IPS DF 4.7 (cell line): ENCODE measurements around the gene STX12.

Experiments
- DNase-seq: peaks from one replicate; pipeline ENCODE4 v3.0.0-alpha.2; 2013; ENCODE audit warnings: low spot score; ENCODE audit errors: extremely low read depth

STX12 gene

GRCh38 chr1:27772932-27773825 is at the start of gene STX12:
Gene STX12, plus strand, starts transcription at chr1:27773219. Its CDS starts 89 bp downstream, at chr1:27773308.
- peak; percentile 93 for DNase-seq

DNA sequence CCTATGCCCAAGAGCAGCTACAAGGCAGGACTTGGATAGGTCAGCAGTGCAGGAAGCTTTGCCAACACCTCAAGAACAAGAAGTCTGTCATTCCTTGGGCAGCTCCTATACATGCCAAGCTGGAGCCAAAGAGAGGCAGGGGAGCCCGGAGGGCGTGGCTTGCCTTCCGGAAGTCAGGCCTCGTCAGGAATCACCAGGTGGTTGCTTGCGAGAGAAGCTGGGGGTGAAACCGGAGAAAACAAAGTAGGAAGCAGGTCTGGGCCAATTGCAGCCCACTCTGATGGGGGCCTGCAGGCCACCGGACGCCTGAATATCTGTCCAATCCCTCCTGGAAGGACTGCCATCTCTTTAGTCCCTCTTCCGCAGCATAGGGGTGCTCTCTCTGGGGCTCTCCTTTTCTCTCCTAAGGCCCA is 48.1 kb upstream of the STX12 start:
- no peak for DNase-seq

GRCh38 chr1:27725374-27726172 is 47.4 kb upstream of the STX12 start, which contains the start of gene FAM76A:
Gene FAM76A, plus strand, starts transcription at chr1:27725961. Its CDS starts 120 bp downstream, at chr1:27726081.
- DNase-seq, result peak; percentile 98

- DNase-seq, result no peak
These were observed 46.6 kb upstream of the STX12 start for GRCh38 chr1:27726173-27727044.

GRCh38 chr1:27727126-27727525 is 45.9 kb upstream of the STX12 start:
- no peak for DNase-seq

DNA sequence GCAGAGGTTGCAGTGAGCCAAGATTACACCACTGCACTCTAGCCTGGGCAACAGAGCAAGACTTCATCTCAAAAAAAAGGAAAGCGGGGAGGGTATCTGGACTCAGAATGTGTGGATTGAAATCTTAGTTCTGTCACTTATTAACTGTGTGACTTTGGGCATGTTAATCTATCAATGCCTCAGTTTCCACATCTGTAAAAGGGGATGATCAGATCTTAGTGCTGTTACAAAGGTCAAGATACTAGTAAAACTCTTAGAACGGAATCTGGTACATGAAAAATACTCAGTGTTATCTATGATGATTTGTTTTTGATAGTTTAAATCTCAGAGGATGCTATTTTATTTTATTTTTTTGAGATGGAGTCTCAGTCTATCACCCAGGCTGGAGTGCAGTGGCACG is 36.8 kb upstream of the STX12 start:
- no peak for DNase-seq

DNA sequence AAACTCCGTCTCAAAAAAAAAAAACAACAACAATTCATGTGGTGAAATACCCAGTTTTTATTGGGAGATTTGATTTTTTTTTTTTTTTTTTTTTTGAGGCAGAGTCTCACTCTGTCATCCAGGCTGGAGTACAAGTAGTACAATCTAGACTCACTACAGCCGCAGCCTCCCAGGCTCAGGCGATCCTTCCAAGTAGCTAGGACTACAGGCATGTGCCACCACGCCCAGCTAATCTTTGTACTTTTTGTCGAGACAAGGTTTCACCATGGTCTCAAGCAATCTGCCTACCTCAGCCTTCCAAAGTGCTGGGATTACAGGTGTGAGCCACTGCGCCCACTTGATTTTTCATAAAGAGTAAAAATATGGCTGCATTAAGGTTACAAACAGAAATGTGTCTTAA is 31.9 kb upstream of the STX12 start:
- DNase-seq, result no peak

- DNase-seq, result no peak
These were observed 28.5 kb upstream of the STX12 start for GRCh38 chr1:27744556-27744955.

GRCh38 chr1:27745466-27745865 is 27.6 kb upstream of the STX12 start:
- DNase-seq, result no peak

DNA sequence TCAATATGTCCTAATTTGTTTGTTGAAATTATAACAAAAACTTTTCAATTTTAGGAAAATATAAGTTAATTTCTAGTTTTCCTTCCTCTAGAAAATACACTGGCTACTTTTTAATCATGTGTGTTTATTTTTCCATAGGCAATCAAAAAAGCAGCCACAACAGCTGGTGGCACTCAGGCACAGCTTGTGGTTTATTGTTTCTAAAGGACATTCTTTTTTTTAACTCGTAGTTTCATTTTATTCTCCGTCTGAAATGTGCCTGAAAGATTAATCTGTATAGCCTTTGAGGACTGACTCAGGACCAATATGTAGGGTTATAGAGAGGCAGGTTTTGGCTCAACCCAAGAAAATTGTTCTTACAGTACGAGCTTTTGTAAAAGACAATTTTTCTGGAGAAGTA is 20.7 kb upstream of the STX12 start:
- DNase-seq, result no peak

GRCh38 chr1:27755286-27755685 is 17.7 kb upstream of the STX12 start:
- no peak for DNase-seq

DNA sequence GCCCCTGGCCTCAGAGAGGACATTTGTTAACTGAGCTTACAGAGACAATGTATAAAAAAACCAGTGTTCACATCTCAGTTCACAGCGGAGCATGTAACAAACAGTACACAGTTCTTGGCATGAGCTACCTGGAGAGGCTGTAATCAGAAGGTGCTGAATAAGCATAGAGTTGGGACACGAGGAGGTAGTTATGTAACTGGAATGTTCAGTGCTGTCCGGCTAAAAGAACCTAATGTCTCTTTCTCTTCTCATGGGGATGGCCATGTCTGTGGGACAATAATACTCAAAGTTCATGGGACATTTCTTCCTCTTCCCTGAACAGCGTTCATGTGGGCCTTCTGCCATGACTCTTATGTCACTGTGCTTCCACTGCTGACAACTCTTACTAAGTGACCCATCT is 17.2 kb upstream of the STX12 start:
- no peak for DNase-seq

GRCh38 chr1:27759236-27759635 is 13.8 kb upstream of the STX12 start:
- no peak for DNase-seq

DNA sequence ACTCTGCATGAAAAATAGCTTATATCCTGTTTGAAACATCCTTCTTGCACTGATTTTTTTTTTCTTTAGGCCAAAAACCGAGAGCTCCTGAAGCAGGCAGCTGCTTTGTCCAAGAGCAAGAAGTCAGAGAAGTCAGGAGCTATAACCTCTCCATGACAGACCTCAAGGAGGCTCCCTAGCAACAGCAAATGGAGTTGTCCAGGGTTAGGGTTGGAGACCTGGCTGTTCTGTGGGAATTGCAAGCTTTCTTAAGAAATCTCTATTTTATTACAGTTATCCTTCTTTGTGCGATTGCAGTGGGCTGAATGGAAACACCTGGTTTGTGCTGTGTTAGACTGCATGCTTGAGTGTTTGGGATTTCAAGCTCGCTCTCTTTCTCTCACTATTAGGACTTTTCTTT is 12.6 kb upstream of the STX12 start:
- DNase-seq, result no peak

DNA sequence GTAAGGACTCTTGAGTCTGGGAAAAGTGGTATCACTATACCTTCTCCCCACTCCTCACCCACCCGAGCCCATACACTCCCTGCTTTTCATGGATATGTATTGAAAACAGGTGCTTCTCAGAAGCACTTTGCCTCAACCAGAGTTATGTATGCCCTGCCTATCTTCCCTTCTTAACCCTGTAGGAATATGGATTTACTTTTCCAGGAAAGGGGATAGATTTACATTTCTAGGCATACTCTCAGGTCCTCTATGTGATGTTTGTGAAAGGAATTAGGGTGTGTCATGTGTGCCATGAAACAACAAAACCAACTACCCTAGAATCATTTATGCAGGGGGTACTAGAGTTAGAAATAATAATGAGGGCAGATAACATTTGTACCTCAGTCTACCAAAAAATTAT is 11.0 kb upstream of the STX12 start:
- DNase-seq, result no peak

DNA sequence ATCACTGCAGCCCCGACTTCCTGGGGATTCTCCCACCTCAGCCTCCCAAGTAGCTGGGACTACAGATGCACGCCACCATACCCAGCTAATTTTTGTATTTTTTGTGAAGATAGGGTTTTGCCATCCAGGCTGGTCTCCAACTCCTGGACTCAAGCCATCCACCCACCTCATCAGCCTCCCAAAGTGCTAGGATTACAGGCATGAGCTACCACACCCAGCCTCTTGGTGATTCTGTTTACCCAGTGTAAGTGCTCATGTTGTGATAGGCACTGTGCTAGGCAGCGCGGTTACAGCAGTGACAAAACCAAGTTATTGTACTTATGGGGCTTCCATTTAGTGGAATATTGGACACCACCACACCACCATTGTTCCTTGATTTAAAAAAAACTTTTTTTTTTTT is 9.7 kb upstream of the STX12 start:
- DNase-seq, result no peak

DNA sequence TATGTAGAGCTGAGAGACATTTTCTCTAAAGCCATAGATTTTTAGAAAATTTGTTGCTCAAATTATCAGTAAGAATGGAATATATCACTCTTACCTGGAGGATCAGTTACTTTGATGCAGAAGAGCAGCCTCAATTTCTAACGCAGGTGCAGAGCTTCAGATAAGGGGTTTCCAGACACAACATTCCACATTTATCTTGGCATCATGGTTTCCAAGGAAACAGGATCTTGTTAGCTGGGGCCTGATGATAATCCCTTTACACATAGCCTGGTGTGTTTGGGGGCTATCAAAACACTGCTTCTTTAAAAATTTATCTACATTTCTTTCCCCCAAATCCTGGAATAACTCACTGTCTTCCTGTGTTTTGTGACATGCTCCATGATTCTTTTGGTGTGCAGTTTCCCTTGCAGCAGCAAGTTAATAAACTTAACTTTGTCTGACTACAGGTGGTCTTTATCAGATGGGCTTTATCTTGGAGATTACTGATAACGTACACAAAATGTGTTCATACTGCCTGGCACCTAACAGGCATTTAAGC is 2.7 kb upstream of the STX12 start:
- no peak for DNase-seq

GRCh38 chr1:27772036-27772931 is 735 bp upstream of the STX12 start:
- no peak for DNase-seq

- DNase-seq, result no peak
These were observed 917 bp downstream of the STX12 start for GRCh38 chr1:27773826-27774445.

DNA sequence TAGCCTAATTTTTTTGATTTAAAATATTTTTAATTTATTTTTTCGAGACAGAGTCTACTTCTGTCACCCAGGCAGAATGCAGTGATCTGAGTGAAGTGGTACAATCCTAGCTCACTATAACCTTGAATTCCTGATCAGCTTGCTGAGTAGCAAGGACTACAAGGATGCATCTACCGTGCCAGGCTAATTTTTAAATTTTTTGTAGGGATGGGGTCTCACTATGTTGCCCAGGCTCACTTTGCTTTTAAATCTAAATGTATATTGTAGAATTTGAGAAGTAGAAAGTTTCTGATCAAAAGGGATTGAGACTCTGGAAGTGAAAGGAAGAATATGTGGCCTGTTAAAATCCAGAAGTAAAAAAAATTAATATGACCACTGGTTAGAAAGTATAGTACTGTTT is 1.6 kb downstream of the STX12 start:
- no peak for DNase-seq
